Measurements from ENCODE around the gene HCRTR1.

- TF ChIP-seq GATA2 (IDR thresholded peaks at IDR 0.05; ENCODE audit: insufficient read depth, insufficient read length, low read depth, low read length), result no peak
- TF ChIP-seq CTCF (IDR thresholded peaks at IDR 0.05; ENCODE audit: extremely low read depth in 1 of 2, insufficient read depth in 1 of 2, low read depth in 1 of 2, low read length in 2 of 2), result no peak
- TF ChIP-seq POLR2AphosphoS5 (IDR thresholded peaks at IDR 0.05; ENCODE audit: insufficient read depth, low read depth, low read length), result no peak
- TF ChIP-seq JUN (IDR thresholded peaks at IDR 0.05; ENCODE audit: borderline replicate concordance, insufficient read depth, insufficient read length, low read depth), result no peak
- no peak for TF ChIP-seq MYC (IDR thresholded peaks at IDR 0.05; ENCODE audit: low read depth, low read length)
- TF ChIP-seq POLR2A (IDR thresholded peaks at IDR 0.05; ENCODE audit: low read depth, low read length), result no peak
These were observed 15.2 kb downstream of the HCRTR1 start for GRCh38 chr1:31632649-31633048.

Measured in endothelial cell of umbilical vein (primary cell).